HG02970 (cell line): ENCODE results near the gene FGFR3.

Experiments
- ATAC-seq: cut with Tn5 transposase; IDR thresholded peaks from one replicate; pipeline ENCODE4 v1.9.1; 2021; ENCODE audit warnings: mild to moderate bottlenecking, moderate library complexity, moderate number of reproducible peaks; ENCODE audit not compliant: unreplicated experiment, low FRiP score

FGFR3 gene

DNA sequence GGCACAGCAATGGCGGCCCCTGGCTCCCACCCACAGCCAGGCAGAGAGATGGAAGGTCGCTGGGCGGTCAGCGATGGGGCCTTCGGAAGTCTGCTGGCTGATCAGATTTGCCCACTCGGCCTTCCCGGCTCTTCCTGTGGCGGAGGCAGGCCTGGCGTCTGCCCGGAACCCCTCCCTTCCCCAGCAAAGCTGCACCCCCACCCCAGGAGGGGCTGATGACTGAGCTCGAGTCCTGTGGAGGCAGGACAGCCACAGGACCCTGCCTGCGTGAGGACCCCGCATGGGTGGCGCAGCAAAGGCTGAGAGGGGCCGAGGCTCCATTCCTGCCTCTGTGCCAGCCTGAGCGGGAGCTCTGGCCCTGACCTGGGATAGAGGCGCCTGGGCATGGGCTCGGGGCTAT lies 37.0 kb upstream of the FGFR3 start:
- ATAC-seq: no peak

DNA sequence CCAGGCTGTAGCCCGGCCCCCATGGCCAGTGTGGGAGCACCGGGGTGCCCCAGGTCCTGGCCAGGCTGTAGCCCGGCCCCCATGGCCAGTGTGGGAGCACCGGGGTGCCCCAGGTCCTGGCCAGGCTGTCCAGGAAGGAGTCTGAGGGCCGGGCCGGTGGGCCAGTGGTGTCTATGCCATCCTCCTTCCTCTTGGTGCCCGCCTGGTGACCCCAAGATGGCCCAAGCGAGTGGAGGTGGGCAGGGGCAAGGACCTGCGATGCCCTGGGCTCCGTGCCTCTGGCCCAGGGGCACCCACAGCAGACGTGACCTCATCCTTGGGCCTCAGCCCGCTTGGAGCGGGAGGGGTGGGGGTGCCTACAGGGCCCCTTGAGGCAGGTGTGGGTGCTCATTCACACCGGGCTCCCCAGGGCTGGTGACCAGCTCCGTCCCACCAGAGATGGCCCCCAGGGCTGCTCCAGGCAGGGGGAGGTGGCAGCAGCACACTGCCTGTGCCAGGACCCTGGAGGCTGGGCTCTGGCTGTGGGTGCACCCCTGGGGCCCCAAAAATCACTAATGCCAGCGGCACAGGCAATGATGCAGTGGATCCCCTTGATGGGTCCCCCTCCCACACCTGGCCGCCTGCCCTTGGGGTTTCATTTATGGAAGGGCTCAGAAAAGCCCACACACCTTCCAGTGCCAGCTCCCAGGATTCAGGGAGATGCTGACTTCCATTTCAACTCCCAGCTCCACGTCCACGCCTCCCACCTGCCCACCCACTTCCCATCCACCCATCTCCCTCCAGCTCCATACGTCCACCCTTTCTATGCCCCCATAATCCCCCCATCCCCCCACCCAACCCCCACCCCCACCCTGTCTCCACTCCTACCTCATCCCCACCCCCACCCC lies 36.0 kb upstream of the FGFR3 start:
- no peak for ATAC-seq

DNA sequence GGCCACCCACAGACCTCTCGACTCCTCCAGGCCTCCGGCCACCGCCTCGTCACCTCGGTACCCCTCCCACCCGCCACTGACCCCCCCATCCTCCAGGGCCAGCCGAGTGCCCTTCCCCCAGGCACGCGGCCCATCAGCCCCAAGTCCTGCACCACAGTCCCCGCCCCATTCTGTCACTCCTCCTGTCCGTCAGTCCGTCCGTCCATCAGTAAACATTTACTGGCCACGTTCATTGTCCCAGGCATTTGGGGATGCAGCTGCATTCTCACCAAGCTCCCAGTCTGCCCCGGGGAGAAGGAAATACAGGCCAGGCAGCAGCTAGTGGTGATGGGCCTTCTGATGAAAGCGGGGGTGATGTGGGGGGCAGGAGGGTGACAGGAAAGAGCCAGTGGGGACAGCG lies 35.3 kb upstream of the FGFR3 start:
- ATAC-seq: no peak

DNA sequence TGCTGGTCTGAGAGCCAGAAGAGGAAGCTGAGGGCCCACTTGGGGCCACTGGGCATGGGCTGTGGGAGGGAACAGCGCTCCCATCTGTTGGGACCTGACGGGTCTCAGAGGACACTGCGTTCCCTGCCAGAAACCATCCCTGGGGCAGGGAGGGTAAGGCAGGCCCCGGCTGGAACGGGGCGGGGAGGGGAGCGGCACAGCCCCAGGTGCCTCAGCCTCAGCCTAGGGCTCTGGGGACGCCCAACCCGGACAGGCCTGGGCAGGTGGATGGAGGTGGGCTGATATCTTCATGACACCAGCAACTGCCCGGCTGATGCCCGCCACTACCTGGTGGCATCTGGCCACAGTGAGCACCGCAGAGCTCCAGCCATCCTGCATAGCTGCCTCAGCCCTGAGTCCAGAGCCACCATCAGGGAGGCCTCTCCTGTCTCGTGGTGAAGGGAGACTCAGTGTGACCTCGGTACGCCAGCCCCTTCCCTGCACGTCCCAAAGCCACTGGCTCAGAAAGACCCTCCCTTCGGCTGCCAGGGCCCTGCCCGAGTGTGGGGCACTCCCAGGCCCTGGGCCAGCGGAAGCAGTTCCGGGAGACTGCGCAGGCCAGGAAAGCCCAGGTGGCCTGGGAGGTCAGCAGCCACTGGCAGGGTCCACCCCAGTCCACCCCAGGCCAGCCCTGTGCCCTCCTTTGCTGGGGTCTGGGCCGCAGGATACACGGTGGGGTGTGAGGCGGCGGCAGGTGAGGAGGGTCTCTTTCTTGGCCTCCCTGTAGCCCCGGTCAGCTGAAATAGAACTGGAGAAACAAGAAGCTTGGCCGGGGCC lies 34.6 kb upstream of the FGFR3 start:
- no peak for ATAC-seq

DNA sequence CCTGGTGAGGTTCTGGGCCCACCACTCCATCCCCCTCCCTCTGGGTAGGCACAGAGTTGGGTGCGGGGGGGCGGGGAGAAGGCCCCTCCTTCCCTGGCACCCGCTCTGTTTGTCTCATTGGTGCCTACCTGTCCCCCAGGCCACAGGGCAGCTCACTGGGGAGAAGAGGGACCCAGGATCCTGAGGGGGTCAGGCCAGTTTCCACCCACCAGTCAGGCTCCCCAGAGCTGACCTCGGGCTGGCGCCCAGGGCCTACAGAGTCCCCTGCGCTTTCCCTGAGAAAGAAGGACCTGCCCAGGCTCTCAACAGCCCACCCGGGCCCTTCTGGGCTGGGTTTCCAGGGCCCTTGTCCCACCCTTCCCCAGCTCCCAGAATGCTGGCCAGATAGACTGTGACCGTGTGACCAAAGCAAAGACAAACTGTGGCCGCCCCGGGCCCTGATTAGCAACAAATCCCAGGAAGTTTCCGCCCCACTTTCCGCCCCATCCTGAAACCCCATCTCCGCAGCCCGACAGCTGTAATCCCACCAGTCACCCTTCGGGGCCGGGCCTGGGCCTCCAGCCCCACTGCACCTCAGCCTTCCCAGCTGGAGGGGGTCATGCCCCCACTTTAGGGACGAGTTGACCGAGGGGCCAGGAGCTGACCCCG lies 33.8 kb upstream of the FGFR3 start:
- ATAC-seq: no peak

DNA sequence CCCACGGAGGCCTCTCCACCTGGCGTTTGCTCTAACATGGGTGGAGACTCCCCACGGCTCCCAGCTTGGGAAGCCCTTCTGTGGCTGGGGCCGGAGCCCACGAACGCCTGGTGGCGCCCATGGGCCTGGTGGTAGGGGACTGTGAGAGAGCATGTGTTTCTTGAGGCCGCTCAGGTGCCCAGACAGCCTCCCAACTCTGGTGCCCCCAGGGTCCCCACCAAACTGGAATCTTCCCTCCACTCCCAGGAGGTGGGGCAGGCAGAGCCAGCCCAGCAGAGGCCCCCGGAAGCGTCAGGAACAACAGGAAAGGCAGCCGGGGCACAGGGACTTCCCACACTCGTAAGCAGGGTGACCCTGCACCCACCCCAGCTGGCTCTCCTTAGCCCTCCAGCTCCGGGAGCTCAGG lies 33.3 kb upstream of the FGFR3 start:
- ATAC-seq: no peak

DNA sequence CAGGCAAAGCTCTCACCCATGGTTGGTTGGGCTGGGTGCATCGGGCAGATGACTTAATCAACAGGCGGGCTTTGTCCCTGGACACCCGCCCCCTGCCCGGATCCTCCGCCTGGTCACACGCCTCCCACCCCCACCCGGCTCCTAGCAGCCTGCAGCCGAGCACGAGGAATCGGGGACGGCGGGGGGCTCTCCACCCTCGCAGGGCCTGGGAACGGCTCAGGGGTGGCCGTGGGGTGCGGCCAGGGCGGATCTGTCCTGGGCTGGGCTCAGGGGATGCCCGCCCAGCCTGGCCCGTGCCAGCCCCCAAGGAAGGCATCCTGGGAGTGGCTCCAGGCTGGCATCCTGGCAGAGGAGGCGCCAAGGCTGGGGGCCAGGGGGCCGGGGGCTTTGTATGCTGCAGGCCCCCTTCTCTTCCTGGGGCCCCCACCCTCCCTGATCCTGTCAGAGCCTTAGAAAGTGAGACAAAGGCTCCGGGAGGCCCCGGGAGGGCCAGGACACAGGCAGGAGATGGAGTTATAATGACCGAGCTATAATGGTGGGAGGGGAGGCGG lies 32.5 kb upstream of the FGFR3 start:
- no peak for ATAC-seq

DNA sequence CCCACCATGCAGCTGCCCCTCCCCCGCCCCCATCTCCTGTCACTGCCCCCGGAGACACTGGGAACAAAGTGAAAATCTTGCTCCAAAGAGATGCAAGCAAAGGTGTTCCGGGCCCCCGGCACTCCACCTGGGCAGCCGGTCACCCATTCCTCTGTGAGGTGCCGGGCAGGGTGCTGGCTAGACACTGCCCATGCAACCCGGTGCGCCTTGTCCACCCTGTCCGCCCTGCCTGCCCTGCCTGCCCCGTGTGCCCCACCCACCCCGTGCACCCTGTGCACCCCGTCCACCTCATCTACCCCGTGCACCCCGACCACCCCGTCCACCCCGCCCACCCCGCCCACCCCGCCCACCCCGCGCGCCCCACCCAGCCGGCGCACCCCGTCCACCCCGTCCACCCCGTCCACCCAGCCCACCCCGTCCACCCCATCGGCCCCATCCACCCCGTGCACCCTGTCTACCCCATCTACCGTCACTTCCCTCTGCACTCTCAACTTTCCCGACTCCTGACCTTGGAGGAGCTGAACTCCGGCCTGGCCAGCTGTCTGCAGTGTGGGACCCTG lies 31.9 kb upstream of the FGFR3 start:
- ATAC-seq: no peak

DNA sequence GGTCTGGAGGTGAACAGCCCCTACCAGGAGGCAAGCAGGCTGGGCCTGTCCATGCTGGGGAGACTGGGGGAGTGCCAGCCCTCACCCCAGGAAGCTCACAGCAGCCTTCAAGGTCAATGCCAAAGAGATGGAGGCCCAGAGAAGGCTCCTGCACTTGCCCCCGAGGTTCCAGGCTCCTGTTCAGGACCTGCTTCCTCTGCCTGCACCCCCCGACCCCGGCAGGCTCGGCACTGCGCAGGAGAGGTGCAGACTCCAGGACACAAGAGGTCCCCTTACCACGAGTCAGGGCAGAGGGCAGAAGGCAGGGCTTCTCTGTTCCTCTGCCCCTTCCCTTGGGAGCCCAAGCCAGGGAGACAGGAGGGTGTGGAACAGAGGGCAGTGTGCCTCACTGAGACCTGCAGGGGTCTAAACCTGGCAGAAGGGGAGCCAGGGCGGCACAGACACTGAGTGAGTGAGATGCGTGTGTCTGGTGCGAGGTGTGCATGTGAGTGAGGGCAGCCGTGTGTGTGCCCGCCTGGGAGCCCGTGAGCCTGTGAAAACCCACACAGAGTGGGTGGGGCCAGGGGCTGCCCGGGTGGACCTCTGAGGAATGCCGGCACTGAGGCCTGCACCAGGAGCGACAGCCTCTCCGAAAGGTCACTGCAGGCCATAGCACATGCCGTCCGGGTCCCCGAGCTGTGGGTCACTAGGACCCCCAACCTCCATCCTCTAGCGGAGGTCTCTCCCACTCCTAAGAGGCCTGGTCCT lies 30.7 kb upstream of the FGFR3 start:
- no peak for ATAC-seq

DNA sequence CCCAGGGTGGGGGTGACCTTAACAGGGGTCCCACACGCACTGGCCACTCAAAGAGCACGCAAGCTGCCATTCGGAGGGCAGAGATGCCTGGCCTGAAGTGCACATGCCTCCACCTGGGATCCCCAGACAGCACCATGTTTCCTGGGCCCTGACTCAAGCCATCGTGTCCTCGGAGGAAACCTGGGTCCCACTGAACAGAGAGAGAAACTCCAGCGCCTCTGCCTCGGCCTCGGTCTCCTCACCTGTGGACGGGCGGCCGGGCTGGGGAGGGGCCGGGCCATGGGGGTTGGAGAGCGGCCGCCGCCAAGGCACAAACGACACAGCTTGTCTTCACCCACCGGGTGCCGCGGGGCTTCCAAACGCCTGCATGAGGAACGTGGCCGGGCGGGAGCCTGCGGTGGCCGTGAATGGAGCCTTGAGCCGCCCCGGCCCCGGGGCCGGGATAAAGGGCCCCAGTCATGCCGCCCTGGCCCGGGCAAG lies 30.0 kb upstream of the FGFR3 start:
- no peak for ATAC-seq

DNA sequence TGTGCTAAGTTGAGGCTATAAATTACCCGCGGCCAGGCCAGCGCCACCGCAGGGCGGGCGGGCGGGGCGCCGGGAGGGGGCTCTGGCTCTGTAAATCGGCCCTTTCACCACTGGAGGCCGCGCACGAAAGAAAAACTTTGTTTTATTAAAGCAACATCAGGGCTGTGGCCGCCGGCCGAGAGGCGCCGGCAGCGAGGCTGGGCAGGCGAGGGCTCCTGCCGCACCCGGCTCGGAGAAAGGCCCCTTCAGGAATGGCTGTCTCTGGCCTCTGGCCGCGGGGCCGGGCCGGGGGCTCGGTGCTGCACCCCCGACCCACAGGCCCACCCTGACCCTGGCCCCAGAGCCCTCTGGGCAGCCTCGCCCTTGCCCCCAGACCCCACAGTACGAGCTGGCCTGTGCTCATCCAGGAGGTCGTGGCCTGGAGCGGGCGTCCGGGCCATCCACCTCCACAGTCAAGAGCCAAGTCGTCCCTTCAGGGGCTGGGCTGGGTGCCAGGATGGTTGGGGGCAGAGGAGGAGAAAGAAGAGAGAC lies 29.5 kb upstream of the FGFR3 start:
- no peak for ATAC-seq

DNA sequence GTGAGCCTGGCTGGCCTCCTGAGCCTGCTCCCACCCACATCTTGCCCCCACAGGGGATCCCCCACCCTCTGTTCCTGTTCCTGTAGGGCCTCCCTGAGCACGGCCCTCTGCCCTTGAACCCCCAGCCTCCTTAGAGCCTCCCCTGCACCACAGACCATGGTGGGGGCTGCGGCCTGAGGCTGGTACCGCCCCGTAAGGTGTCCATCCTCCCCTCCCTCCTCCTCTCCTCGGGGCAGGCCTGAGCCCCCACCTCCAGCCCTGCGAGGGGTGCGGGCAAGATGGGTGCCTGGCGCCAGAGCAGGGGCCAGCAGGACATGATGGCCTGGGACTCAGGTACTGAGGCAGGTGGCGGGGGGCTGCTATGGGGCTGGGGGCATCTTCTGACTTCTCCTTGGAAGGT lies 28.4 kb upstream of the FGFR3 start:
- no peak for ATAC-seq

DNA sequence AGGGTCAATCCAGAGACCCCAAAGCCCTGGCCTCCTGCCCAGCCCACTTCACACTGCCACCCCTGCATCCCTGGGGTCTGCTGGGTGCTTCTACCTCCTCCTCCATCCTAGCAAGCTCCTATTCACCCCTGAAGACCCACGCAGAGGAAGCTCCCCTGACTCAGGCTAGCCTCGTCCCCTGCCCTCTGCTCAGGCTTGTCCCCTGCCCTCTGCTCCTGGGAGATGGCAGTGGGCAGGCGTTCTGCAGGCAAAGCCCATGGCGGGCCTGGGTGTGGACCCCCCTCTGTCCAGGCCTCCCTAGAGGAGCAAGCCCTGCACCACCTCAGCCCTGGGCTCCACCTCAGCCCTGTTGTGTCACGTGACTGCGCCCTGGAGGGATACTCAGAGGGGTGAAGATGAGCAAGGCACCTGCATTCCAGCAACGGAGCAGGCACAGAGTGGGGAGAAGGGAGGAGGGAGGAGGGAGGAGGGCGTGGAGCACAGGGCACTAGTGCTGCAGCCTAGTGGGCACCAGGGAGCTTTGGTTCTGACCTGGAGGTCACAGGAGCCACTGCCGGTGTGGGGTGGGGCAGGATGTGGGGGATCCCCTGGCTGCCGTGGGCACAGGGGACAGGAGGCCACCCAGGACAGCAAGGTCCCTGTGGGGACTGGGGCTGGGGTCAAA lies 27.6 kb upstream of the FGFR3 start:
- no peak for ATAC-seq

DNA sequence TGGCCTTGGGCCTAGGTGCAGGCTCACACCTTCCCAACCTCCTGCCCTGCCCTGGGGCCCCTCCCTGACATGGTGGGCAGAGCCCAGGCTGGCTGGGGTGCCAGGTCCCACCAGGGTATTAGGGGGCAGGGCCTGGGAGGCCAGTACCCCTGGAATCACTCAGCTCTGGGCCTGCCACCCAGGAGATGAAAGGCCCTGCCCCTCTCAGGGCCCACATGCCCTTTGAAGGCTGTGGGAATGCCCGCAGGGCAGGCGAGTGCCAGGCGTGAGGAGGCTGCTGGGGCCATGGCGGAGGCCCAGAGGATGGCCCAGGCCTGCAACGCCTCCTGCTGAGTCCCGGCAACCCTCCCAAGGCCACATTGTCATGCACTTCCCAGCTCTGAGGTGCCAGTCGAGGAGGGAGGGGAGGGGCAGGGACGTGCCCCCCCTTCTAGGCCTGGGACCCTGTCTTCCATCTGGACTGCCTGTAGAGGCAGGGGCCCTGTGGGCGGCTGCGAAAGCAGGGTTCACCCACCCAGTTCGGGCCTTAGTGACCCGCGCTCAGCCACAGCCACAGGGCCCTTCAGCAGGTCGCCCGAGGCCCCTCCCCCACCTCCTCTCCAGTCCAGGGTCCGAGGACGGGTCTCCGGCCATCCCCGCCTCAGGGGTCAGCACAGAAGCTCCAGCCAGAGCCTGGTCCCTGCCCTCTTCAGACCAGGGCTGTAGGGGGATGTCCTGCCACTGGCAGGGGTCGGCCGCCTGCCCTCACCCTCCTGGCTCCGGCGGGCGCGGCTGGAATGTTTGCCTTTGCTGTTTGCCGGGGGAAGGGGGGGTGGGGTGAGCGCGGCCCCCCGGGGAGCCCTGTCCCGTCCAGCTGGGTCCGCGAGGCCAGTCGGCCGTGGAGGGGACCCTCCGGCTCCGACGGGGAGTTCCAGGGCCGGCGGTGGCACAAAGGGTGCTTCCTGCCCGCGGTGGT lies 26.7 kb upstream of the FGFR3 start:
- ATAC-seq: no peak

DNA sequence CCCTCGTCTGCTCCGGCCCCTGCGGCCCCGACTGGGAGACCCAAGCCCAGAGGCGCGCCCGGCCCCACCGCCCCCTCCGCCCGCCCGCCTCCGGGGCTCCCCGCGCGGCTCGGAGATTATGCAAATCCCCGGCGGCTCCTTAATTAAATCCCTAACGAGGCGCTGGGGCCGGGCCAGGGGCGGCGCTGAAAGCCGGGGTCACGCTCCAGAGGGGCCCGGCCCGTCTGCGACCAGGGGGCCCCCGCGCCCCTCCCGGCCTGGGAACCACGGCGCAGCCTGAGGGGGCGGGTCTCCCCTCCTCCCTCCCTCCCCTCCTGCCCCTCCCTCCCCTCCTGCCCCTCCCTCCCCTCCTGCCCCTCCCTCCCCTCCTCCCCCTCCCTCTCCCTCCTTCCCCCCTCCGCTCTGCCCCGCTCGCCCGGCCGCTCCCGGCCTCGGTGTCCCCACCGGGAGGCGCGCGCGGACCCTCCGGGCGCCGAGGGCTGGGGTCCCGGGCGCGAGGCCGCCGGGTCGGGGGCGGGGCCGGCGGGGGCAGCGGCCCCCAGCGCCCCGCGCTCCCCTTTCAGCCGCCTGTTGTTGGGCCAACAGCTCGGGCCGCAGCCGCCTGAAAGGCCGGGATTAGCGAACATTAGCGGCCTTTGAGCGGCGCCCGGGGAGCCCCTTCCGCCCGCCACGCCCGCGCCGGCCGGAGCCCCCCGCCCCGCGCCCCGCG lies 25.9 kb upstream of the FGFR3 start:
- no peak for ATAC-seq

DNA sequence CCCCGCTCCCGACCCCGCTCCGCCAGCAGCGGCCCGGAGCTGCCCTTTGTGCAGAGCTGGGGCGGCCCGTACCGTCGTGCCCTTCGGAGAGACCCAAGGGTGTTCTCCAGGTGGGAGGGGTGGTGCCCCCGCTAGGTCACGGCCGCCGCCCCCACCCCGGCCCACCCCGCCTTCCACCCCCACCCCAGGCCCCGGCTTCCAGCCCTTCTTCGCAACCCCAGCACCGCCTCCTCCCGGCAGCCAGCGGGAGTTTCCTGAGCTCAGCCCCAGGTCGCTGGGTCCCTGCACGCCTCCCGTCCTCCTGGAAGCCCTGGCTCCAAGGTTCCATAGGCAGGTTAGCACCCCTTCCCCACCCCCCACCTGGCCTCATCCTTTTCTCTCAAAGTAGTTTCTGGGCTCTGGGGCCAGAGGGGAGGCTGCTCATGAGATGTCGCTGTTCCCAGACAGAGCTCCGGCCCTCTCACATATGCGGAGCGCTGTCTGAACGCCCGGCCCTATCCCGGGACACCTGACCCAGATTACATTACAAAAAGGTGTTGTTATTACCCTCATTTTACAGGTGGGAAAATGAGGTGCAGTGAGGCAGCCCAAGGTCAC lies 25.2 kb upstream of the FGFR3 start:
- ATAC-seq: no peak
